ENCODE measurements around the gene PTPRD.
"Not testable (repeated sequence)": the region's sequence is repeated elsewhere in the genome, so short reads cannot be mapped to it uniquely, and the experiment has no call there.

Gene PTPRD

GRCh38 chr9:8980496-8981013 is 1632.2 kb downstream of the PTPRD start:
- no peak for TF ChIP-seq CTCF (IDR thresholded peaks at IDR 0.05; ENCODE audit: low read depth, low read length)
- no peak overlapping the region for H3K4me3 ChIP-seq (ENCODE audit: low read depth, low read length)

GRCh38 chr9:8978334-8978733 is 1634.5 kb downstream of the PTPRD start:
- TF ChIP-seq CTCF (IDR thresholded peaks at IDR 0.05; ENCODE audit: low read depth, low read length): no peak
- no peak overlapping the region for H3K4me3 ChIP-seq (ENCODE audit: low read depth, low read length)

- not testable (repeated sequence) for H3K4me3 ChIP-seq (ENCODE audit: low read depth, low read length)
Measured at GRCh38 chr9:8968350-8968749, 1644.5 kb downstream of the PTPRD start.

- no peak overlapping the region for H3K4me3 ChIP-seq (ENCODE audit: low read depth, low read length)
- no peak for TF ChIP-seq CTCF (IDR thresholded peaks at IDR 0.05; ENCODE audit: low read depth, low read length)
Measured at GRCh38 chr9:8963885-8964284, 1648.9 kb downstream of the PTPRD start.

GRCh38 chr9:8962084-8962483 is 1650.7 kb downstream of the PTPRD start:
- no peak for TF ChIP-seq CTCF (IDR thresholded peaks at IDR 0.05; ENCODE audit: low read depth, low read length)
- H3K4me3 ChIP-seq (ENCODE audit: low read depth, low read length): no peak overlapping the region

- no peak for TF ChIP-seq CTCF (IDR thresholded peaks at IDR 0.05; ENCODE audit: low read depth, low read length)
- H3K4me3 ChIP-seq (ENCODE audit: low read depth, low read length): no peak overlapping the region
Measured at GRCh38 chr9:8961186-8961851, 1651.5 kb downstream of the PTPRD start.

GRCh38 chr9:8960254-8960653 is 1652.5 kb downstream of the PTPRD start:
- TF ChIP-seq CTCF (IDR thresholded peaks at IDR 0.05; ENCODE audit: low read depth, low read length): no peak
- no peak overlapping the region for H3K4me3 ChIP-seq (ENCODE audit: low read depth, low read length)

- TF ChIP-seq CTCF (IDR thresholded peaks at IDR 0.05; ENCODE audit: low read depth, low read length): no peak
- H3K4me3 ChIP-seq (ENCODE audit: low read depth, low read length): no peak overlapping the region
Measured at GRCh38 chr9:8958358-8958757, 1654.4 kb downstream of the PTPRD start.
